GM12873 (cell line): ENCODE data around the gene NUDT14.

Experiments used
- TF ChIP-seq, protein P1 (sequence below): IDR thresholded peaks from 2 replicates; pipeline ENCODE4 v1.5.1; 2012; ENCODE audit warnings: low read depth, mild to moderate bottlenecking, moderate library complexity, low read length, control low read depth; ENCODE audit not compliant: insufficient read depth; ENCODE audit errors: missing control alignments

Gene NUDT14

GRCh38 chr14:105155071-105155651 is 26.0 kb downstream of the NUDT14 start:
- TF ChIP-seq, protein P1, sequence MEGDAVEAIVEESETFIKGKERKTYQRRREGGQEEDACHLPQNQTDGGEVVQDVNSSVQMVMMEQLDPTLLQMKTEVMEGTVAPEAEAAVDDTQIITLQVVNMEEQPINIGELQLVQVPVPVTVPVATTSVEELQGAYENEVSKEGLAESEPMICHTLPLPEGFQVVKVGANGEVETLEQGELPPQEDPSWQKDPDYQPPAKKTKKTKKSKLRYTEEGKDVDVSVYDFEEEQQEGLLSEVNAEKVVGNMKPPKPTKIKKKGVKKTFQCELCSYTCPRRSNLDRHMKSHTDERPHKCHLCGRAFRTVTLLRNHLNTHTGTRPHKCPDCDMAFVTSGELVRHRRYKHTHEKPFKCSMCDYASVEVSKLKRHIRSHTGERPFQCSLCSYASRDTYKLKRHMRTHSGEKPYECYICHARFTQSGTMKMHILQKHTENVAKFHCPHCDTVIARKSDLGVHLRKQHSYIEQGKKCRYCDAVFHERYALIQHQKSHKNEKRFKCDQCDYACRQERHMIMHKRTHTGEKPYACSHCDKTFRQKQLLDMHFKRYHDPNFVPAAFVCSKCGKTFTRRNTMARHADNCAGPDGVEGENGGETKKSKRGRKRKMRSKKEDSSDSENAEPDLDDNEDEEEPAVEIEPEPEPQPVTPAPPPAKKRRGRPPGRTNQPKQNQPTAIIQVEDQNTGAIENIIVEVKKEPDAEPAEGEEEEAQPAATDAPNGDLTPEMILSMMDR = no peak

- TF ChIP-seq, protein P1 = no peak
These were observed 26.6 kb downstream of the NUDT14 start for GRCh38 chr14:105154476-105154871.

- TF ChIP-seq, protein P1 = no peak
These were observed 27.2 kb downstream of the NUDT14 start for GRCh38 chr14:105153739-105154475.

- TF ChIP-seq, protein P1 = no peak
These were observed 27.8 kb downstream of the NUDT14 start for GRCh38 chr14:105153331-105153731.

- TF ChIP-seq, protein P1 = no peak
These were observed 28.3 kb downstream of the NUDT14 start for GRCh38 chr14:105152794-105153241.

DNA sequence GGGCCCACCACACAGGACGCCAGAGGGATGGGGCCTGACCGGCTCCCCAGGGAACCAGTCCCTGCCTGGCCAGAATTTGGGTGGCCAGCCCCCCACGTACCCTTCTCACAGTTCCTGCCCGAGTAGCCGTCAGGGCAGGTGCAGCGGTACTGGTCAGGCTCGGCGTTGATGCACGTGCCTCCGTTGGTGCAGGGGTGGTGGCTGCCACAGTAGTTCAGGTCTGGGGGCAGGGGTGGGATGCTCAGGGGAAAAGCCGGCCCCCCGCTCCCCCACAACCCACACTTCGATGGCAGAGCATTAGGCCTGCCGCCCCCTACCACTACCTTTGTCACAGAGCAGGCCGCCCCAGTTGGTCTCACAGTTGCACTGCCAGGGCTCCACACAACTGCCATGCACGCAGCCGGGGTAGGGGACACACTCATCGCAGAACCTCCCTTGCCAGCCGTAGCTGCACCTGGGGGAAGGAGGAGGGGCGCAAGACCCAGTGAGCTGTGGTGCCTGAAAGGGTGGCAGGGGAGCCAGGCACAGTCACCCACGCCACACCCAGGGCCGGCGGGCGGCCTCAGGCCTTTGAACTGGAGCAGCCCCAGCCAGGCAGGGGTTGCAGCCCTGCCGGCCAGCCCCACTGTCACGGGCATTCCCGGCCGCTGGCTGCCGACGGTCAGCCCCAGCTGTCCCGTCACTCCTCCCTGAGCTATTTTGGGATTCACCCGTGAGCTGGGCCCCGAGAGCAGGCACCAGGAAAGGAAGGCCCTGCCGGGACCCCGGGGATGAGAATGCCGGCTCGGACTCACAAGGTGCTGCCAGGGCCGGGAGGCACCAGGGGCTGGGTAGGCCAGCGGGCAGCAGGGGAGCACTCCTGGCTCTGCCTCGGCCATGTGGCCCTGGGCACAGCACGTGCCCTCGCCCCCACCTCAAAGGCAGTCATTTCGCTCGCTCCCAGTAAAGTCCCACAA is 29.0 kb downstream of the NUDT14 start:
- TF ChIP-seq, protein P1 = no peak
